HG03565 (cell line): ENCODE results near the gene PUDP.
A peak's percentile ranks its signal among the peaks of the same experiment; 100 is the strongest.

Source experiments
- ATAC-seq: cut with Tn5 transposase; IDR thresholded peaks from one replicate; pipeline ENCODE4 v1.9.1; 2021; ENCODE audit warnings: mild to moderate bottlenecking, moderate library complexity; ENCODE audit not compliant: unreplicated experiment

Gene PUDP

DNA sequence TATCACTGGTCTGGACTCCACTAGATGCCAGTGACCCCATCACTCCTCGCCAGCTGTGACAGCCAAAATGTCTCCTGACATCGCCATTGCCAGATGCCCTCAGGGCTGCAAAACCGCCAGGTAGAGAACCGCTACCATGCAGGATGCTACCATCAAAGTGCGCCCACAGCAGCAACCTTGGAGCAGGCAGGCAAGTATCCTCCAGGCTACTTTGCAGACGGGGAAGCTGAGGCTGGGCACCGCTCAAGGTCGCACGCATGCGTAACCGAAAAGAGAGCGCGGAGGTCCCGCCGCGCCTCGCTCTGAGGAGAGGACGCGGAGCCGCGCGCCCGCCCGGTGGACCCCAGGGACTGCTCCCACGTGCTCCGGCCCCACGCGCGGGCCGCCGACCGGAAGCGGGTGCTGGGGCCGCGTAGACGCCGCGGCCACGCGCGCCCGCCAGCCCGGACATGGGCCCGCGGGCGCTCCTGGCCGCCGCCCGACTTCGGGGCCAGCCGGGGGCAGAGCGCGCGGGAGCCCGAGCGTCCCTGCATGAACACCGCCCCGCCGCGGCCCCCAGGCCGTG lies 458 bp downstream of the PUDP start, which contains the start of gene STS:
Gene STS, plus strand, starts transcription at position 300 of the 565 bp plus-strand sequence. CDS start 105,488 bp downstream, outside the sequence.
- peak; percentile 16 for ATAC-seq

DNA sequence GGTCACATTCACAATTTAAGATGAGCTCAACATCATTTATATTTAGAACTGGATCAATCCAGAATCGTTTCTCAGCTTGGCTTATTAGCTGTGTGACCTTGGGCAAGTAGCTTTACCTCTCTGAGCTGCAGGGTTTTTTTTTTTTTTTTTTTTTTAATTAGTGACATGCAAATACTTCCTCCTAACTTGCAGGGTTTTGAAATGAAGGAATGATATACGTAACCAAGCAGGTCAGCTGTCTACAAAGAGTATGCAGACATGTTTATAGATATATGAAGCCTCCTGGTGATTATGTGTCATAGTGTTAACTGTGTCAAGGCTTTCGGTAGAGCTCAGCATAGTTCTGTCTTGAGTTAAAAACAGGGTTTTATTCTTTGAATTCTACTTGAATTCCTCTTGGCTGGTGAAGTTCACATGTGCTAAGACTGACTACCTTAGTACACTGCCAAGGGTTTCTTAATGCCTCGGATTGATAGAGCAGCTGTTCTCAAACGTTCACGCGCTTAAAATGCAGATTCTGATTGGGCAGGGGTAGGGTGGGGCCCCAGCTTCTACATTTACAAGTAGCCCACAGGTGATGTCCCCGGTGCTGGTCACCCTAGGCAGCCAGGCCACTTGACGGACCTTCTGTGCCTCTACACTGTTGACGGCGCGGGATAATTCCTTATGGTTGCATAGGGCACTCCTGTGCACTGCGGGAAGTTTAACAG lies 1.1 kb downstream of the PUDP start:
- peak; percentile 1 for ATAC-seq

DNA sequence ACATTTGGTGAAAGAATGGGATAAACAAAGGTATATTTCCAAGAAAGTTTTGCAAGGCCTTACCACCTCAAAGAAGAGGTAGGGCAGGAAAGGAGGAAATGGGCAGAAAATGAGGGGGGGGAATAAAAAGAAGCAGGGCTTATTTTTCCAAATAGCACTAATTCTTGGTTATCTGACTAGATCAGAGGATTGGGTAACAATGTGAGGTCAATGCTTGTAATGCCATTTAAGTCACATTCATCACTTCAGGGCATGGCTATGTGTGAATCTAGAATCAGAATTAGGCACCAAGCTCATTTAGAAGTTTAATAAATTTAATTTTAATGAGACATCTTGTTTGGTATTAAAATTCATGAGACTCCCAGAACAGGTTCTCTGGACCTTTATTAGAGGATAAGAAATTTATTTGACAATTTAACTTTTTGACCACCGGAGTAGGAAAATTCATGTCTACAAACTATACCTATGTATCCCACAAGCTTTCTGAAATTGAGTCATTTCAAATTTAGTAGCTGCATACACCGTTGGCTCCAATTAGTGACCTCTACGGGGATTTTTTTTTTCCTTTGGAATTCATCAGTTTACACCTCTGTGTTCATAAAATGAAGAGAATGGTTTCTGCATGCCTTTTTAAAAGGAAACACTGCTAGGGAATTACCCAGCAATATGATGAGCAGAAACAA lies 1.8 kb downstream of the PUDP start:
- no peak for ATAC-seq

DNA sequence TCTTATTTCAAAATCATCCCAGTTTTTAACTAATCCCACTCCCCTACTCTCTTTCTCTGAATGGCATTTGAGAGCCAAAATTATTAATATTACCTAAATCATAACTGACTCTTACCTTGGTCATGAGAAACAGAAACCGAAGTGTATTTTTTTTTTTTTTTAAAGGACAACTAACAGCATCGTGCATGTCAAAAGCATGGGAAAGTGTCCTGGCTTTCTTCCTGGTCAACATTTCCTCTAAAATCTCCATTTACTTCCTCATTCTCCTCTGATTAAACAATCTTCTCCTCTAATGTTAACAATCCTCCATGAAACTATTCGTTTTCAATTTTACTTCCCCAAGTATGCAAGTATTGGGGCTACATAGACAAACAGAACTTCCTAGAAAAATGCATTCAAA lies 2.5 kb downstream of the PUDP start:
- ATAC-seq, result no peak

DNA sequence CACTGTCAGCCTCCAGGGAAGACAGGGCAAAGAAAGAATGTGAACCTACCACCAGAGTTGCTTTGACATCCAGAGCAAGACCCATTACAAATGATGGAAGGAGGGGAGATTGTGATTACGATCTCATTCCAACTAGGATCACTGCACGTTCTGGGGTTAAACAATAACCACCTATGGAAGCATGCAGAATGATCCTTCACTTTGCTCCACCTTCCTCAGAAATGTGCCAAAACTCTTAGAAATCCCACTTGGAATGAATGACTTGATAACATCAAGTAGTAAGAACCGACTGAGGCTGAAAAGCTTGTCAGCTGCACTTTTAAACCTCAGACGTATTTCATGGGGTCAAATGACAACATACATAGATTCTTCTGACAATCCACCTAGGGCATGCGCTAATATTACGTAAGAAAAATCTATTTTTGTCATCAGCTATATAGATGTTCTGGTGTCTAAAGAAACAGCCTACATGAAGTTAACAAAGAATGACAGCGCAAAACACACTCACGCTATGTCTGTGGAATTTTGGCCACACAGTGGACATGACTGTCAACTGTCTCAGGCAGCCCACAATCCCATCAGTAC lies 3.9 kb downstream of the PUDP start:
- no peak for ATAC-seq

DNA sequence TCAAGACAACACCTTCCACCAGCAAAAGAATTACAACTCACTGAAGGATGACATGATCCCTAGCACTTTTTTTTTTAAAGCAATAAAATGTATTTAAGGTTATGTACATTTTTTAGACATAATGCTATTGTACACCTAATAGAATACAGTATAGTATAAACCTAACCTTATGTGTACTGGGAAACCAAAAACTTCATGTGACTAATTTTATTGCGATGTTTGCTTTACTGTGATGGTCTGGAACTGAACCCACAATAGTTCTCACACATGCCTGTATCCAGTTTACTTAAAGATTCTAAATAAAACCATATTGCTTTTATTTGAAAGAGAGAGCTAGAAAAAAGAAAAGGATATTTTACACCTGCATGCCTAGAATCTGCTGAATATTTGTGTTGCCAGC lies 4.9 kb downstream of the PUDP start:
- no peak for ATAC-seq

DNA sequence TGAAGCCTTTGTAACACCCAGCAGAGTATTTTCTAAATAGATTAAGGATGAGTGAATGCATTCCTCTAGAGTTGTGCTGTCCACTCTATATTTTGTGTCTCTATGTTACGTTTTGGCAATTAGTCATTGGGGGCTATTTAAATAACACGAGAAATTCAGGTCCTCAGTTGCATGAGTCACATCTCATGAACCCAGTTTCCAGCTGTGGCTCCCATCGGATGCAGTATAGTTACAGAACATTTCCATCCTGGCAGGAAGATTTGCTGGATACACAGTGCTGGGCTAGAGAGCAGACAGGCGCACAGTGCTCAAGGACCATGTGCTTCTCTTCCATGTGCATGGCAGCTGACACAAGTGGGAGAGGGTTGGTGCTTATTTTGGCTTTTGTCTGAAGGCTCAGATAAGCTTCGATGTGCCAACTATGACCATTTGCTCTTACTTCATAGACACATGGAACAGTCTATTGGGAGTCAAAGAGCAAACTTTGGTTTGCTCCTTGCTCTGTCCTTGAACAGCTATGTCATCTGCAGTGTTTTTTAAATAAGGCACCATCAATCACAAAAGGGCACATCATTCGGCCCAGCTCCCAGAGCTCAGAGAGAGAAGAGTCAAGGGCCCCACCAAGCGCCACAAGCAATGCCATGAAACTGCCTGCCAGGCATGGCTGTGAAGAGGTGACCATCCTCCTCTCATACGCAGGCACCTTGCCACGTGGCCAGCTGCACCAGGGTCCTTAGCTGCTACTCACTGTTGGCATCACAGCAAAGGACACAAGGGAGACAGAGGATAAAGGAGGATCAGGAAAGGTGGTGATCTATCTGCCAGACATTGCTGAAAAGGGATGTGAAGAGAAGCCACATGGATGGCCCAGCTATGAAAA lies 8.5 kb downstream of the PUDP start:
- ATAC-seq, result no peak

DNA sequence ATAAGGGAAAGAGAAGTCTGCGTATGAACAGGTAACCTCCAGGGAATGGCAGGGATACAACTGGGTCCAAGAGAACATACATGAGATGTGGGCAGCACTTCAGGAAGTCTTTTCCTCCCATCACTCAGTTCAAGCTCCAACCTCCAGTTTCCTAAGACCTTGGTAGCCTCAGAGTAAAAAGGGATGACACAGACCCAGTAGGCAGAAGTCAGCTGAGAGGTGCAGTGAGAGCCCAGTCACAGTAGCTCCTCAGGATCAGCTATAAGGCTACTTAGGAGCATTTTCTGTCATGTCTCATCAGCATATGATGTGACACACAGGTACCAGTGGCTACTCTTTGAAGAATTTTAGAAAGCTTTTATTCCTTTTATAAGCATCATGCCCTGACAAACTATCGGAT lies 13.0 kb downstream of the PUDP start:
- ATAC-seq, result no peak

DNA sequence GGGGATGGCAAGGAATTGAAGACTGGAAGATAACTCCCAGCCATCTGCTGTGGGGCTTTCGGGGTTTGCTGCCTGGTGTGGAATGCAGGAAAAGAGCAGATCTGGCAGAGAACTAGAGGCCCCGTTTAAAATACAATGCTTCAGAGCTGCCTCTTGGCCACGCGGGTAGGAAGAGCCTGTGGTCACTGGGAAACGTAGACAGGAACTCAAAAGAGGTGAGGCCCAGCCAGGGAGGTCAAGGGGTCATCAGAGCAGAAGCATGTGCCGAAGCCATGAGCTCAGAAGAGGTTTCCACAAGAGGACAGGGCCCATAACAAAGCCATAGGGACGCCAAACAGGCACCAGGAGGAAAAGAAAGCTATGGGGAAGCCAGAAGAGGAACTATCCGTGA lies 14.9 kb downstream of the PUDP start:
- ATAC-seq, result no peak

DNA sequence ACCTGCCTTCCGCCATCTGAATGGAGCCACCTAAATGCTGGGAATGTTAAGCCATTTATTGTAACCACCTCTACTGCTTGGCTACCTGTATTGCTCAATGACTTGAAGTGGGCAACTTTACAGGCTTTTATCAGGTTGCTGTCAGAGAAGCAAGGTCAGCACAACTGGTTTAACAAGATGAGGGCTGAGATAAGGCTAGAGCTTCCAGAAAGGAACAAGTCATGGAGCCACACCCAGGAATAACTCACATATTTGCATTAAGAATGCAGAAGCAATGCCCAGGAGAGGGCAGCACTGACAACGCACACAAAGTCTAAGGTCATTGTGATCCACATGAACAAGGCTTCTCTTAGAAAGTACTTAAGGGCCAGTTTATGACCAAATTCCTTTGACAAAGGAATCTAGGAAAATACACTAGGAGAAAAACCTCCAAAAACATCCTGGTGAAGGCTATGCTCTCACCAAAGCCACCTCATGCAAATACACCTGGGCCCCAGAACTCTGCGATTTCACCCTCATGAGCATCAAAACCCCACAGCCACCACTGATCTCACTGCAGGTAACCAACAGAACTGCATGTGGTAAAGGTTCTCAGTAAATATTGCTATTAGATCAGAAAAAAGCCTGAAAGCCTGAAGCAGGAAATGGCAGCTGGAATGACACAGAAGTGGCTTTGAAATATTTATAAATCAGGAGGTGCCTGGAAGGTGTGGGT lies 15.5 kb downstream of the PUDP start:
- peak; percentile 65 for ATAC-seq

DNA sequence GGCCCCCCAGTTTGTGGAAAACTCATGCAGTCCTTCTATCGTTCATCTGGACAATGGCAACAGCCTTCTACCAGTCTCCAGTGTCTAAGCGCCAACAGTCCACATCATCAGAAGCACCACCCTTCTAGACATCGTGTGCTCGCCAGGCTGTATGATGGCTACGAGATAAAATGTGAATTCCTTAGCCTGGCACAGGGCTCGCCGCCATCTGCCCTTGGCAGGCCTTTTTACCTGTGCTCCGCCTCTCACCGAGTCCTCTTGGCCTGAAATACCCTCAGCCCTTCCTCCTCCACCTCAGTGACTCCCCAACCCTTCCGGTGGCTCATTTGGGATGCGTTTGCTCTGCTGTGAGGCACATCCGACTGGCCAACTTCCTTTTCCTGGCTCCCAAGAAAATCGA lies 16.3 kb downstream of the PUDP start:
- no peak for ATAC-seq

DNA sequence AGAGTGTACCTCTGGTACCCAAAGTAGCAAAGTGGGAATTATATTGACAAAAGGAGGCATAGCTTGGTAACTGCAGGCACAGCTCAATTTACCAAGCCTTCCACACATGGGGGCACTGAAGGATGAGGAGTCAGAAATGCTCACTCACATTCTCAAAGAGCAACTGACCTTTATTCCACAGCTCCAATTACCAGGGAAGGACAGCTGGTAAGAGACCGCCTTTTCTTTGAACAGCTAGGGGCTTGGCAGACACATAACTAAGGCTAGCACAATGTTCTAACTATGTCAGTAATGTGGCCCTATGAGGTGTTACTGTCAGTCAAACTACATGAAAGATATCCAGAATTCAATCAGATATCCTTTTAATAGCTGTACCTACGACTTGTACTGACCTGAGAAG lies 20.9 kb downstream of the PUDP start:
- no peak for ATAC-seq

DNA sequence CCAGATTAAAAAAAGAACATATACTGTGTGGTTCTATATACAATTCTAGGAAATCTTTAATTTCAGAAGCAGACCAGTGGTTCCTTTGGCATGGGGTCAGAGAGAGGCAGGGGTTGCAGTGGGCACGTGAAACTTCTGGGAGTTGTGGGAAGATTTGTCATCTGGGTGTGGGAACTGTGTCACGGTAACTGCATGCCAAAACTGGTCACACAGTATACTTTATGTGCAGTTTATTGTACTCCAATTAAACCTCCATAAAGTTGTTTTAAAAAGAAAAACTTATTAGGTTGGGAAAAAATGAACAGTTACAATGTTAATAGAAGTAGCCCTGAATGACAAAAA lies 27.1 kb downstream of the PUDP start:
- no peak for ATAC-seq

DNA sequence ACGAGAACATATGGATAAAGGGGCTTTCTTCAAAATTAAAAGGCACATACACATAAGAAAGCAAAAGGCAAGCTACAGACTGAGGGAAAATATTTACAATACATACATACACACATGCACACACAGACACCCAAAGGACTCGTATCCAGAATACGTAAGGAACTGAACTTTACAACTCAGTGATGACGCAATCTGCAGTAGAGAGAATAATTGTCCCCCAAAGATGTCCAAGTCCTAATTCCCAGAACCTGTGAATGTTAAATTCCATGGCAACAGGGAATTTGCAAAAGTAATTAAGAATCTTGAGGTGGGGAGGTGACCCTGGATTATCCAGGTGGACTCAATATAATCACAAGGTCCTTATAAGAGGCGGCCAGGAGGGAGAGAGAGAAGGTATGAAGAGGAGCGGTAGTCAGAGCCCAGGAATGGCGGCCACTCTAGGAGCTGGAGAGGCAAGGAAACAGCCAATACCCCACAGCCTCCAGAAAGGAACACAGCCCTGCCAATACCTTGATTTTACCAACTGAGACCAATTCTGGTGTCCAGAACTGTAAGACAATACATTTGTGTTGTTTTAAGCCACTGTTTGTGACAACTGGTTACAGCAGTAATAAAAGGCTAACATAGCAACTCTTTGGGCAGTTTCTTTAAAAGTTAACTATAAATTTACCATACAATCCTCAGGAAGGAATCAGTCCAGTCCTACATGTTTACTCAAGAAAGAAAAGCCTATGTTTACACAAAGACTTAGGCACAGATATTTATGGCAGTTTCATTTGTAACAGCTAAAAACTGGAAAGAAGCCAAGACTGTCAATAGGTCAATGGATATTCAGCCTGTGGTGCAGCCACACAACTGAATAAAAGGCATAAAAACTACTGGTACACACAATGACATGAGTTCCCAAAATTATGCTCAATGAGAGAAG lies 27.7 kb downstream of the PUDP start:
- no peak for ATAC-seq

DNA sequence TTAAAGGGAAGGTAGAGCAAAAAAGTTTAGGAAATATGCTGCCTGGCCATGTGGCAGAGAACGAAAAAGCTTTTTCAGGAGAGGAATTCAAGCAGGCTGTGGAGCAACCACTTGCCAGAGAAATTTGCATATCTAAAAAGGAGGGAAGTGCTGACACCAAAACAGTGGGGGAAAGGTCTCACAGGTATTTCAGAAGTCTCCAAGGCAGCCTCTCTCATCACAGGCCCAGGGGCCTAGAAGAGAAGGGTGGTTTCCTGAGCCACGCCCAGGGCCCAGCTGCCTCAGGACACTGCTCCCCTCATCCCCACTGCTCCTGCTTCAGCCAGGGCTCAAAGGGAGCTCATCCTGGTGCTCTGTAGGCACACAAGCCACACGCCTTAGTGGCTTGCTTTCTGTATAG lies 30.4 kb downstream of the PUDP start:
- peak; percentile 39 for ATAC-seq

DNA sequence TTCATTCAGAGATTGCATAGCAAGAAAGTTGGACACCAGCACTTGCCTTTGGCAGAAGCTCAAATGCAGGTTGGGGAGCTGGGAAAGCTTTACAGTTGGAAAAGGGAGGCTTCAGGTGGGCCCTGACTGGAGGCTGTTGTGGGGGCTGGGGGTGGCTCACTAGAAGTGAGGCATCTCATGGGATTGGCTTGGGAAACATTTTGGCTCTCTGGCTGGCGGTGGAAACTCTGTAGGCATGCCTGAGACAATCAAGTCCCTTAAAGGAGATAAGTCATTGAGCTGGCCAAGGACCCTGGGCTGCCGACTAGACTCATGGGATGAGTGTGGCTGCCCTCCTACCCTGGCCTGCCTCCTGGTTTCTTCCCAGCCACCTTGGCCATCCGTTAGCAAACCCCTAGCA lies 31.9 kb downstream of the PUDP start:
- ATAC-seq, result no peak

DNA sequence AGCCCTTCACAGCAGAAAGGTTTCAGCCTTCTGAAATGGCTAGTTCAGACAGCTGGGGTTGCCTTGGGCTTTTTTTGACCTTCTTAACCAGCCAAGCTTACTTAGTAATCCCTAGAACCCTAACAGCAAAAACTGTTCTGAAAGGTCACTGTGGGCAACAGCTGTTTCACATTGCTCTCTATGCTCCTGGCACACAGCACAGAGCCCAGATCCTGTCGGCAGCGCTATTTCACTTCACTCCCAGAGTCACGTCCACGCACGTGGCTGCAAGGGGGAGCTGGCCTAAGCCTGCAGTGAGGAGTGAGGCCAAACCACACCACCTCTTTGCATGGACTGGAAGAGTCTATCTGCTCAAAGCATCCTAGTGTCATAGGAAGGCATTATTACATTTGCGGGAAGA lies 32.4 kb downstream of the PUDP start:
- ATAC-seq, result peak; percentile 52

DNA sequence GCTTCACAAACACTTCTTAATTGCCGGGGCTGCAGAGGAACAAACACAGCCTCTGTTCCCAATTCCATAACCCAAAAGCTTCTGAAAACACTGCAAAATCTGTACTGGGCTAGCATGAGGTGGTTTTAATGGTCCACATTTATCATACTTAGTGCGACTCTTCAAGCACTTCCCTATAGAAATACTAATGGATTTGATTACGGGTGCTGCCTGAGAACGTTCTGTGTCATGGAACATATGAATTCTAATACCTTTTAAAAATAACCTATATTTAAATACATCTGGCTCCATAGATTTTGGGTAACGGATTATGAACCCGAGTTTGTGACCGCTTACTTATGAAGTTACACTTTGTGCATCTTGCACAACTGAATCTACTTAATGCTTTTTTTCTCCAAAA lies 35.9 kb downstream of the PUDP start:
- ATAC-seq, result no peak

DNA sequence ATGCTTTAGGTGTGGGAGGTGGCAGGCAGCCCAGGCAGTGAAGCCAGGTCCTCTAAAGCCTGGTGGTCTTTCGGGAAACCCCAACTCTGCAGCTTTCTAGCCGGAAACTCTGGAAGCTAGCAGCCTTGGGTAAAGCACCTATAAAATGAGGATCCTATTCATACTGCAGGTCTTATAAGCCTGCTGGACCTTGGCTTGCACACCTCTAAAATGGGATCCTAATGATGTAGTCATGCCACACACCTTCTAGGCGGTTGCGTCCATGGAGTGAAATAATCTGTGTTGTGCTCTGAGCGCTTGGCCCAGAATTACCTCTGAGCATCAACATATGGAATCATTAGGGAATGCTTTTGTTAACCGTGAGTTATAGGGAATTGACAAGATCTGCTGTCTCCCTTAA lies 36.4 kb downstream of the PUDP start:
- ATAC-seq, result no peak
